LoVo (cell line): ENCODE results near the gene MT1B.
"Not testable (repeated sequence)": the region's sequence is repeated elsewhere in the genome, so short reads cannot be mapped to it uniquely, and the experiment has no call there.

Experiments used
- DNase-seq: peaks from one replicate; pipeline ENCODE4 v3.0.0-alpha.2; 2016; ENCODE audit warnings: low spot score

The MT1B gene

GRCh38 chr16:56637814-56638750, 13.6 kb upstream of the MT1B start, which contains the start of gene MT1A:
MT1A (plus strand) TSS chr16:56638666; CDS start chr16:56638739, 73 bp downstream.
- peak; percentile 77 for DNase-seq

DNA sequence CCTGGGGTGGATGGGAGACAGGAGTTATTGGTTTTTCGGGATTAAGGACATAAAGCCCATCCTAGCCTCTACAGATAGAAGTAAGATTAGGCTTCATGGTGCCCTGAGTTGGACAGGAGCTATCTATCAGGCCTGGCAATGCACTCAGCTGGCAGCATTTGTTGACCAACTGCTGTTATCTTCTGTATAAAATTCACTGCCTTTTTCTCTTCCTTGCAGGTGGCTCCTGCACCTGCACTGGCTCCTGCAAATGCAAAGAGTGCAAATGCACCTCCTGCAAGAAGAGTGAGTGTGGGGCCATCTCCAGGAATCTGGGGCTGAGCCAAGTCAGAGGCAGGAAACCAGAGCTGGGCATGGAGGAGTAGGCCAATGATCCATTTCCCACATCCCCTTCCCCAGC, 12.6 kb upstream of the MT1B start:
- no peak for DNase-seq

DNA sequence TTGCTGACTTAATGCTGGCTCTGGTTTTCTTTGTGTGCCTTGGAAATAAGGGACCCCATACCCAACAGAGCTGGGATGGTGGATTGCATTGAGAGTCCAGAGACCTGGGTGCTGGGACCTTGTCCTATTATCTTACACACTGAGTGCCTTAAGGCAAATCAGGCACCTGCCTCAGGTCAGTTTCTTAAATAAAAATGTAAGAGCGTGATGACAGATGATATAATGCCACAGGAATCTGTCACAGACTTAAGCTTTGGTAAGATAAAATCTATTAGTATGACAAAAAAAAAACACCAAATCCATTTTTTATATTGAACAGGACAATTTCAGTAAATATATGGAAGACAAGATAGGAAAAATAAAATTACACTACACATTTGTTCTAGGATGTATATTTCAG, 11.6 kb upstream of the MT1B start:
- DNase-seq = no peak

DNA sequence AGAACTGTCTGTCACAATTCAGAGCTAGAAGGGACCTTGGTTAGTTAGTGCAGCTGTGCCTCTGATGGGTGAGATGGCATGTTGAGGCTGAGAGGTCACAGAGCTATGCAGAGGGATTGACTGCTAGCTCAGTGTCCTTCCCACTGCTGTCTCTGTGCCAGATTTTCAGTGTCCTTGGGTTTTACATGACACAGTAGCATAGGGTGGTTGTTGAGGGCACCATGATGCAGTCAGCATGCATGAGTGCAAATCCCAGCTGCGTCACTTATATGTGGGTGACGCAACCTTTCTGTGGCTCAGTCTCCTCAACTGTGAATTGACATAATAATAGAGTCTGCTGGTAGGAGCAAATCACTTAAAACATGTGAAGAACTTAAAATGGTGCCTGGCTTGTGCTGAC, 10.5 kb upstream of the MT1B start:
- DNase-seq = no peak

DNA sequence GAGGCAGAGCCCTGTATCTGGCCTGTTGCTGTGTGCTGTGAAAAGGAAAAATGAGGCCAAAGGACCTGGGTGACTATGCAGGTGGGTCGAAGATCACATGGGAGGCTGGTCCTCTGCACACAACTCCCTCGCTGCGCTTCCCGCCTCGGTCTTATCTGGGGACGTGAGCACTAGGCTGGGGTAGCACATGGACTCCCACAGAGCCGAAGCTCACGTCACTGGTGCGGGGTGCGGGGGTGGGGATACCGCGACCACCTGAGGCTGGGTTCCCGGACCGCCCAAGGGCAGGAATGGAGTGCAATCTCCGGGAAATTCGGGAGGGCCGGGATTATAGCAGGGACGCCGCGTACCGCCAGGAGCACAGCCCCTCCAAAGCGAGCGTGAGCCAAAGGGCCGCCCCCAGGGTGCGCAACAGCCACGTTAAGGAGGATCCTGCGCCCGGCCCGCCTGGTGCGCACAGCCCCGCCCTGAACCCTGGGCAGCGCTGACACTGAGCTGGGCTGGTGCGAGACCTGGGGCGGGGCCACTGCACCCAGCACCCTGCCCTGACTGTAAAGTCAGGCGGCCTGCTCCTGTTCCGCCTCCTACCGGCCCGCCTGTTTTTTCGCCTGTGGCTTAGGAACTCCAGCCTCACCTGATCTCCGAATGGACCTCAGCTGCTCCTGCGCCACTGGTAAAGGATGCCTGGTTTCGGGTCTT, 8.5 kb upstream of the MT1B start:
- DNase-seq = peak; percentile 83

DNA sequence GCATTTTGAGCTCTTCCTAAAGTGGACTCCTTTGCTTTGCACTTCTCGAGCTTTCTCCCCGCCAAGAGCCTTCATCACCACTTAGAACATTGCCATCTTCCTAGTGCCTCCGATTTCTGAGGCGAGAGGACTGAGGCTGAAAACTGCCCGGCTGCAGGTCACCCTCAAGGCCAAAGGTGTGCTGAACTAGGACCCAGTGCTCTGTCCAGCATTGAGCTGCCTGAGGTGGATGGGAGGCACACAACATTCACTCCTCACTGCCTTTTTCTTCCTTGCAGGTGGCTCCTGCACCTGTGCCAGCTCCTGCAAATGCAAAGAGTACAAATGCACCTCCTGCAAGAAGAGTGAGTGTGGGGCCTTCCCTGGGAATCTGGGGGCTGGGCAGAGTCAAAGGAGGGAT, 7.9 kb upstream of the MT1B start:
- no peak for DNase-seq

- DNase-seq = no peak
Observed at GRCh38 chr16:56645311-56645710, 6.4 kb upstream of the MT1B start.

- no peak for DNase-seq
Observed at GRCh38 chr16:56645838-56646237, 5.8 kb upstream of the MT1B start.

GRCh38 chr16:56647641-56648431, 3.9 kb upstream of the MT1B start:
- DNase-seq = no peak

DNA sequence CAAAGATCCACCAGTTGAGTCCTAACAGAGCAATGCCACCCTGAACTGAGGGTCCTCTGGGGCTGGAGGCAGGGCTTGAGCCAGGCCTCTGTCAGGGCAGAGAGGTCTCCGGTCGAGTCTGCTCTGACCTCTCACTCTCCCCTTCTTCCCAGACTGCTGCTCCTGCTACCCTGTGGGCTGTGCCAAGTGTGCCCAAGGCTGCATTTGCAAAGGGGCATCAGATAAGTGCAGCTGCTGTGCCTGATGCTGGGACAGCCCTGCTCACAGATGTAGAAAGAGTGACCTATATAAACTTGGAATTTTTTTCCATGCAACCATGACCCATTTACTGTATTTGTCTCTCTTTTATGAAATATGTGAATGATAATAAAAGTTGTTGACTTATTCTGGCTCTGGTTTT, 2.4 kb upstream of the MT1B start:
- no peak for DNase-seq

- DNase-seq = no peak
Observed at GRCh38 chr16:56649820-56650219, 1.9 kb upstream of the MT1B start.

DNA sequence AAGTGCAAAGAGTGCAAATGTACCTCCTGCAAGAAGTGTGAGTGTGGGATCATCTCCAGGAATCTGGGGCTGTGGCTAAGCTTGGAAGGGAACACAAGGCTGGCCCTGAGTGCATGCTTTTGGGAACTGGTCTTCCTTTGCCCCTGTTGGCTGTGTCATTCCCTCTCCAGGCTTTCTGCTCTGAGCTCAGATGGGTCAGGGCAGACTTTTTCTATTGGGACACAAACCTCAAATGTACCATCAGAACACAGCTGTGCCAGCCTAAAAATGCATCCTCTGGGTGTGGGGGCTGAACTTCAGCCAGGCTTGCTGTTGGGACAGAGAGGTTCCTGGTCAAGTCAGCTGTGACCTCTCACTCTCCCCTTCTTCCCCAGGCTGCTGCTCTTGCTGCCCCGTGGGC, 914 bp downstream of the MT1B start:
- DNase-seq = no peak

- no peak for DNase-seq
Observed at GRCh38 chr16:56653218-56653617, 1.5 kb downstream of the MT1B start.

- DNase-seq = peak; percentile 86
Observed at GRCh38 chr16:56657555-56658326, 6.1 kb downstream of the MT1B start, which contains the start of gene MT1F. MT1F (plus strand) TSS chr16:56657959; CDS start chr16:56658059, 100 bp downstream.

- no peak for DNase-seq
Observed at GRCh38 chr16:56658327-56658875, 6.7 kb downstream of the MT1B start.

- DNase-seq = no peak
Observed at GRCh38 chr16:56662357-56663354, 11.0 kb downstream of the MT1B start.

DNA sequence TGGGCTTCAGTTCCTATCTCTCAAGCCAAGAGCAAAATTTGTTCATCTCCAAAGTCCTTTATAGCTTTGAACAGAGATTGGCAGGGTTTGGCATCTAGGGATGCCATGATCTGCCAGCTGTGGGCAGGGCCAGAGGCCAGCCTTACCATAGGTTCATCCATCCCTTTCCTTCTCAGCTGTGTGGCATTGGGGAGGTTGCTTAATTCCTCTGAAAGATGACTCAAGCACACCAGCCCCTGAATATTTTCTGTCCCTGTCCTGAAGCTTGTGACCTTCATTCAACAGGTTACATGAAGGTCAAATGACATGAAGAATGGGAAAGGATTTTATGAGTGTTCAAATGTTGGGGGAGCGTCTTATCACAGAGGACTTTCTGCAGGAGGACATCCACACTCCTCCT, 12.8 kb downstream of the MT1B start:
- no peak for DNase-seq

- DNase-seq = not testable (repeated sequence)
Observed at GRCh38 chr16:56665286-56666261, 13.9 kb downstream of the MT1B start.
